Measurements from ENCODE around the gene DENND4B.

The DENND4B gene

DNA sequence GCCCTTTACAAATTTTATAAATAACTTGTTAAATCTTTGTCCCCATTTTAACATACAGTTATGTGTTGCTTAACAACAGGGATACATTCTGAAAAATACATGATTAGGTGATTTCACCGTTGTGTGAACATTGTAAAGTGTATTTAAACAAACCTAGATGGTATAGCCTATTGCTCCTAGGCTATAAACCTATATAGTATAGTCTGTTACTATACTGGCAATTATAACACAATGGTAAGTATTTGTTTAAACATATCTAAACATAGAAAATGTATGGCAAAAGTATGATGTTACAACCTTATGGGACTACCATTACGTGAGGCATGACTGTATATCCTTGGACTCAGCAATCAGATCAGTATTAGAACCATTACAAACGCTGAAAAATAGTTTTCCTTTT, 60.4 kb downstream of the DENND4B start:
- no peak for DNase-seq (ENCODE audit: low read depth in 2 of 2)

DNA sequence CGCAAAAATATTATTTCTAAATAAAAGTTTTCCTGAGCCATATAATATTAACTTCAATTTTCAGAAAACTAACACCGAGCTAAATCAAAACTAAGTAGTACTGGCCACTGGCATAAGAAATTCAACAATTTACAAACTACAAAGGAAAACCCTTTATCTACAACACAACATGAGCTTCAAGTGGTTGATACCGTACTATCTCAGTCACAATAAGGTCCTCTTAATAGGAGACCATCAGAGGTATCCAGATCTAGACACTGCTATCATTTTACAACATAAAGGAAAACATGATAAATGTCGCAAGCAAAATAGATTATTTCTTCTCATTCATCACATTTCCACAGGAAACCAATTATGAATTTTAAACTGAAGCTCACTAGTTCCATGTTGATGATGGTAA, 63.3 kb downstream of the DENND4B start:
- no peak for DNase-seq (ENCODE audit: low read depth in 2 of 2)

DNA sequence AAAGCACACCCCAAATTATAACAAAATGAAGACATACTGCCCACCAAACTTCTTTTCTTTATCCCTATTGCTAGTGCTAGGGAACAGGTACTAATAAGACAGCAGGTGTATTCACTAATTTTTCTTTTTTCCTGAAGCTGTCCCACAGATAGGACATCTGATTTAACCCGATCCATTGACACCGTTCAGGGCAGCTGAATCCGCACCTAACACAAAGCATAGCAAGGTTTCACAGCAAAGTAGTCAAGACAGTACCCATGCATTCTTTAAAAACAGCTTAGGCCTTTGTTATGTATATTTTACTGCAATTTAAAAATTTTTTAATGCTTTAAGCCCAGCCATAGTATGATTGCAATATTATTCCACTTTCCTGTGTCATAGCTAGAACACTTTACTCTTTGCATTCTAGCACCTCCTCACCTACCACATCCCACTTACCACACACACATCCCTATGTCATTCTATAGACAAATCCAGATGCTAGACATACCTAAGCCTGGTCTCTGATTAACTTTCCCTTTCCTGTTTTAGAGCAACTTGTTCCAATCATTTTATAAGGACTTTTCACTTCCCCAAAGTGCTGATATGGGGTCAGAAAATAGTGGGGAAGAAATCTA, 64.1 kb downstream of the DENND4B start:
- no peak for DNase-seq (ENCODE audit: low read depth in 2 of 2)

DNA sequence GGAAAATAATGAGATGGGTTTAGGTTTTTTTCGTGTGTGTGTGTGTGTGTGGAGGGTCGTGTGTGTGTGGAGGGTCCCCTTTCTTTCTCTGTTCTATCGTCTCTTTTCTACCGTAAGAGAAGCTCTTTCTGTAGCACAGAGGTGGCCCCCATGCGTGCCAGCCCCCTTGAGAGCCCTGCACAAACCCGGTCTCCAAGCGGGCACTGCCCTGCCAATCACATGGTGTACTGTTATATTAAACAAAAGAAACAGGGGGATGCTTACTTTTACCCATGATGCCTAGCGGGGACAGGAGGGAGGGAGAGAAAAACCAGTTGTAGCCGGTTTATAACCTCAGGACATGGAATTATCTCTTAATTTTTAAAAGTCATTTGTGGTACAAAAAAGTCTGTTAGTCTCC, 64.8 kb downstream of the DENND4B start:
- DNase-seq (ENCODE audit: low read depth in 2 of 2): no peak

- DNase-seq (ENCODE audit: low read depth in 2 of 2): peak in 1 of 2 donors; percentile 2
Measured at GRCh38 chr1:153880962-153881361, 65.6 kb downstream of the DENND4B start.

DNA sequence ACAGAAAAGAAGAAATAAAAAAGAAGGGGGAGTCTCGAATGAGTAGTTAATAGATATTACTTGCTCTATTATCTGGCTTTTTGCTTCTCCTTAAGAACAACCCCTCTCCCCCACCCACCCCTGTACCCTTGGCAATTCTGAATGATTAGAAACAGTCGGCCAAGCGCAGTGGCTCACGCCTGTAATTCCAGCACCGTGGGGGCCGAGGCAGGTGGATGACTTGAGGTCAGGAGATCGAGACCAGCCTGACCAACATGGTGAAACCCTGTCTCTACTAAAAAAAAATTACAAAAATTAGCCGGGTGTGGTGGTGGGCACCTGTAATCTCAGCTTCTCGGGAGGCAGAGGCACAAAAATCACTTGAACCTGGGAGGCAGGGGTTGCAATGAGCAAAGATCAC, 66.5 kb downstream of the DENND4B start:
- no peak for DNase-seq (ENCODE audit: low read depth in 2 of 2)
